Vagina (tissue), 2 donors: ENCODE measurements around the gene DLEC1. TPM values are rescaled to one million over a fixed set of nuclear protein-coding genes. Genes with fewer than 3 reads are reported as not detected.
"Not testable (repeated sequence)": the region's sequence is repeated elsewhere in the genome, so short reads cannot be mapped to it uniquely, and the experiment has no call there.

Experiments used
- DNase-seq, 2 donors: peaks; one replicate each; pipeline ENCODE4 v3.0.0-alpha.2; 2017; ENCODE audit errors: extremely low spot score in 2 of 2
- H3K27ac ChIP-seq: fragments of 200-600 bp; sonication (generic); one replicate; pipeline ENCODE4 v1.5.1; 2019
- H3K27me3 ChIP-seq: fragments of 200-600 bp; sonication (generic); one replicate; pipeline ENCODE4 v1.5.1; 2019
- H3K36me3 ChIP-seq, 2 donors: fragments of 200-600 bp; sonication (generic); one replicate each; pipeline ENCODE4 v1.5.1; 2017 to 2019
- H3K4me1 ChIP-seq: fragments of 200-600 bp; sonication (generic); one replicate; pipeline ENCODE4 v1.5.1; 2019
- H3K4me3 ChIP-seq, 2 donors: fragments of 200-600 bp; sonication (generic); 1 replicate in 1 of 2; 2 replicates in 1 of 2; pipeline ENCODE4 v1.5.1; 2016 to 2019
- H3K9me3 ChIP-seq: fragments of 200-600 bp; sonication (generic); one replicate; pipeline ENCODE4 v1.5.1; 2019
- POLR2A ChIP-seq, 2 donors: fragments of 450-650 bp; IDR thresholded peaks; one replicate each; pipeline ENCODE4 v1.6.1; 2017; ENCODE audit warnings: antibody characterized with exemption in 2 of 2, mild to moderate bottlenecking in 2 of 2, moderate library complexity in 2 of 2
- POLR2AphosphoS5 ChIP-seq, 2 donors: sonication (generic); formaldehyde crosslinking; IDR thresholded peaks; one replicate each; pipeline ENCODE4 v1.9.0; 2017; ENCODE audit warnings: antibody characterized with exemption in 2 of 2, mild to moderate bottlenecking in 2 of 2, low read depth in 1 of 2; ENCODE audit not compliant: insufficient read depth in 1 of 2
- intact Hi-C: fragments of 100-400 bp; cut with DNase I; formaldehyde crosslinking; loops from one replicate; pipeline ENCODE4 v1.15.1; 2023
- total RNA-seq: library from RNA; depleted of rRNA; stranded (reverse); fragments of >200 nt; gene quantifications from one replicate; pipeline ENCODE4 v1.2.3, GENCODE V29; 2016
- TF ChIP-seq, protein P1 (sequence below), 3 experiments: fragments of 450-650 bp in 2 of 3; fragments of 200-600 bp in 1 of 3; sonication (generic) in 1 of 3; IDR thresholded peaks; one replicate each; pipeline ENCODE4 v1.5.1; 2017 to 2019; ENCODE audit warnings: antibody characterized with exemption in 3 of 3, mild to moderate bottlenecking in 2 of 3, moderate library complexity in 2 of 3

Gene DLEC1
- total RNA-seq, 1 donor from 2014 or later, result 0.25 TPM

GRCh38 chr3:38085311-38085942 is 46.4 kb downstream of the DLEC1 start:
- no peak overlapping the region for H3K4me3 ChIP-seq
- no peaks in the 10 kb centered on the region for H3K4me1 ChIP-seq
- TF ChIP-seq POLR2AphosphoS5 (IDR thresholded peaks at IDR 0.05; ENCODE audit: insufficient read depth in 1 of 2, low read depth in 1 of 2) (no peak), POLR2A (IDR thresholded peaks at IDR 0.05) (no peak)
- TF ChIP-seq, protein P1, sequence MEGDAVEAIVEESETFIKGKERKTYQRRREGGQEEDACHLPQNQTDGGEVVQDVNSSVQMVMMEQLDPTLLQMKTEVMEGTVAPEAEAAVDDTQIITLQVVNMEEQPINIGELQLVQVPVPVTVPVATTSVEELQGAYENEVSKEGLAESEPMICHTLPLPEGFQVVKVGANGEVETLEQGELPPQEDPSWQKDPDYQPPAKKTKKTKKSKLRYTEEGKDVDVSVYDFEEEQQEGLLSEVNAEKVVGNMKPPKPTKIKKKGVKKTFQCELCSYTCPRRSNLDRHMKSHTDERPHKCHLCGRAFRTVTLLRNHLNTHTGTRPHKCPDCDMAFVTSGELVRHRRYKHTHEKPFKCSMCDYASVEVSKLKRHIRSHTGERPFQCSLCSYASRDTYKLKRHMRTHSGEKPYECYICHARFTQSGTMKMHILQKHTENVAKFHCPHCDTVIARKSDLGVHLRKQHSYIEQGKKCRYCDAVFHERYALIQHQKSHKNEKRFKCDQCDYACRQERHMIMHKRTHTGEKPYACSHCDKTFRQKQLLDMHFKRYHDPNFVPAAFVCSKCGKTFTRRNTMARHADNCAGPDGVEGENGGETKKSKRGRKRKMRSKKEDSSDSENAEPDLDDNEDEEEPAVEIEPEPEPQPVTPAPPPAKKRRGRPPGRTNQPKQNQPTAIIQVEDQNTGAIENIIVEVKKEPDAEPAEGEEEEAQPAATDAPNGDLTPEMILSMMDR (IDR thresholded peaks at IDR 0.05), result no peak
- intact Hi-C loops, result no loop called here
- no peaks in the 10 kb centered on the region for H3K9me3 ChIP-seq
- H3K27ac ChIP-seq, result no peak overlapping the region
- no peak for DNase-seq
- H3K27me3 ChIP-seq, result no peaks in the 10 kb centered on the region
- H3K36me3 ChIP-seq, result no peaks in the 10 kb centered on the region

DNA sequence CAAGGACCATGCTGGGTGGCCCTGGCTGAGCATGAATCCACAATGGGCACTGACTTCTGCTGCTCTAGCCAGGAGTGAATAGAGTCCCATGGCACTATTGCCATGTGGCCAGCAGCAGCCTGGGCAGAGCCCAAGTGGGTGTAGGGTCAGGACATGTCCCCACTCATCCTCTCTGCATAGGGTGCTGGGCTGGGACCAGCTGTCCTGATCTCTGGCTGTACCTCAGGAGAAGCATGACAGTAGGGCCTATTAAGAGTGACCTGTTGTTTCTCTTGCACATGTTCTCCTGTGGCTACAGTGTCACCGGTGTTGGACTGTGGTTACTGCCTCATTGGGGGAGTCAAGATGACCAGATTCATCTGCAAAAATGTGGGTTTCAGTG is 46.9 kb downstream of the DLEC1 start:
- DNase-seq, result no peak
- Histone ChIP-seq H3K9me3 (no peaks in the 10 kb centered on the region), H3K27ac (no peak overlapping the region), H3K36me3 (no peaks in the 10 kb centered on the region), H3K4me1 (no peaks in the 10 kb centered on the region), H3K4me3 (no peak overlapping the region), H3K27me3 (no peaks in the 10 kb centered on the region)
- TF ChIP-seq POLR2A (IDR thresholded peaks at IDR 0.05) (no peak), POLR2AphosphoS5 (IDR thresholded peaks at IDR 0.05; ENCODE audit: insufficient read depth in 1 of 2, low read depth in 1 of 2) (no peak)
- TF ChIP-seq, protein P1 (IDR thresholded peaks at IDR 0.05), result no peak
- intact Hi-C loops, result no loop called here

GRCh38 chr3:38086496-38086895 is 47.5 kb downstream of the DLEC1 start:
- Histone ChIP-seq H3K27me3 (no peaks in the 10 kb centered on the region), H3K4me3 (no peak overlapping the region), H3K4me1 (no peaks in the 10 kb centered on the region), H3K27ac (no peak overlapping the region), H3K9me3 (no peaks in the 10 kb centered on the region), H3K36me3 (no peaks in the 10 kb centered on the region)
- TF ChIP-seq POLR2A (IDR thresholded peaks at IDR 0.05), result no peak
- intact Hi-C loops, result no loop called here
- DNase-seq, result no peak

DNA sequence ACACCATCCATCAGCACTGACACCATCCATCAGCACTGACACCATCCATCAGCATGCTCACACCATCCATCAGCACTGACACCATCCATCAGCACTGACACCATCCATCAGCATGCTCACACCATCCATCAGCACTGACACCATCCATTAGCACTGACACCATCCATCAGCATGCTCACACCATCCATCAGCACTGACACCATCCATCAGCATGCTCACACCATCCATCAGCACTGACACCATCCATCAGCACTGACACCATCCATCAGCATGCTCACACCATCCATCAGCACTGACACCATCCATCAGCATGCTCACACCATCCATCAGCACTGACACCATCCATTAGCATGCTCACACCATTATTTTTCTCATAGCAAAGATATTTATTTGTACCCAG is 48.3 kb downstream of the DLEC1 start:
- H3K36me3 ChIP-seq, H3K27ac ChIP-seq, DNase-seq, H3K4me3 ChIP-seq, H3K9me3 ChIP-seq, H3K4me1 ChIP-seq, H3K27me3 ChIP-seq, intact Hi-C loops: not testable (repeated sequence)

DNA sequence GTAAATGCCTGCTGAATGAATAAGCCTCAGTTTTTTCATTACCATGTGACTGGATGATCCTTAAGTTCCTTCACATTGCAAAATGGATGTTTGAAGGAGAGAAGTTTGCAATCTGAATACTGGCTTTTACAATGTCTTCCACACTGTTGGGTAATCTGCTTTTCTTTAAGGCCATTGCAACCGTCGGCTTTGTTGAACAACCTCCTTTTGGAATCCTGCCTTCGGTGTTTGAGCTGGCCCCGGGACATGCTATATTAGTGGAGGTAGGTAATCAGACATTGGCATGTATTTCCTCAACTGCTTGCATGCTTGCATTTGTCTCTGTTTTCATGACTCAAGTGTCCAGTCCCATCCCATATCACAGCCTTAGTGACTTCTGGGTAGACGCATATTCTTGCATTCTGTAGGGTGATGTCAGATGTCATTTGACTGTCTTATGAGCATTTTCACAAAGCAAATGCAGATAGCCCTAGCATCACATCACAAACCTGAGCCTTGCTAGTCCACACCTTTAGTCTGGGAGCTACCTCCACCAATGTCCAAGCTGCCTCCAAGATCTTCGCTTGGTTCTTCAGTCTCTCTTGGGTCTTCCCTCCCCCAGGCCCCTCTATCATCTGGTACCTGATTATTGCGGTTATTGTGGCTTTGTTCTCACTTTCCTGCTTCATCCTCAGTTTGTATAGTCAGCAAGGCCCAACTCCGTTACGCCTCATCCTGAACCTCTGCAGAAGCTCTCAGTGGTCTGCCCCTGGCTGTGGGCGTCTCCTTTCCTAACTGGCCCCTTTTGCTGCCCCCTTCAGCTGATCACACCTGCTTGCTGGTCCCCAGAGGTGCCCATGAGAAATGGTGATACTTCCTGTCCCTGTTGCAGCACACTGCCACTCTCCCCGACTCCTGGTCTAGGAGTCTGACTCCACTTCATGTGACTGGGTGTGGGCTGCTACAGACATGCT is 49.4 kb downstream of the DLEC1 start:
- intact Hi-C loops, result no loop called here
- Histone ChIP-seq H3K27me3 (no peaks in the 10 kb centered on the region), H3K4me1 (no peaks in the 10 kb centered on the region), H3K36me3 (no peaks in the 10 kb centered on the region), H3K9me3 (no peaks in the 10 kb centered on the region), H3K27ac (no peak overlapping the region), H3K4me3 (no peak overlapping the region)
- no peak for DNase-seq
- TF ChIP-seq POLR2A (IDR thresholded peaks at IDR 0.05) (no peak), POLR2AphosphoS5 (IDR thresholded peaks at IDR 0.05; ENCODE audit: insufficient read depth in 1 of 2, low read depth in 1 of 2) (no peak)
- TF ChIP-seq, protein P1 (IDR thresholded peaks at IDR 0.05), result no peak

- no peak overlapping the region for H3K27ac ChIP-seq
- intact Hi-C loops, result no loop called here
- H3K4me1 ChIP-seq, result no peaks in the 10 kb centered on the region
- no peak for TF ChIP-seq POLR2A (IDR thresholded peaks at IDR 0.05)
- no peak for TF ChIP-seq POLR2AphosphoS5 (IDR thresholded peaks at IDR 0.05; ENCODE audit: insufficient read depth in 1 of 2, low read depth in 1 of 2)
- no peaks in the 10 kb centered on the region for H3K27me3 ChIP-seq
- no peak for DNase-seq
- no peaks in the 10 kb centered on the region for H3K9me3 ChIP-seq
- H3K36me3 ChIP-seq, result no peaks in the 10 kb centered on the region
- no peak overlapping the region for H3K4me3 ChIP-seq
Measured at GRCh38 chr3:38089163-38089562, 50.2 kb downstream of the DLEC1 start.
